ENCODE measurements around the gene INO80D.
"Not testable (repeated sequence)": the region's sequence is repeated elsewhere in the genome, so short reads cannot be mapped to it uniquely, and the experiment has no call there.

Gene INO80D

DNA sequence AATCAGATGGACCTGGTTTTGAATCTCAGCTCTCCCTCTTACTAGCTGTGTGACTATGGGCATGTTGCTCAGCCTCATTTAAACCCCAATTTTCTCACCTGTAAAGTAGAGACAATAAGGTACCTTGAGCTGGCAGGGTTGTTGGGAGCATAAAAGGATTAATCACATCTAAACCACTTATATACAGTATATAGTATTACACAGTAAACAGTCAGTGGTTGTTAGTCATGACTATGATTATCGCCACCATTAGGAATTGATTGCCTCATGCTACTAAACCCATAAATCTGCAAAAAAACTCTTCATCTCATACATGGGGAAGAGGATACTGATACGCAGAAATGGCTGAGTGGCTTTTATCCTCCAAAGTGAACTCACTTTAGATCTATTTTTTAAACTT lies 65.8 kb downstream of the INO80D start:
- DNase-seq (ENCODE audit: extremely low read depth, low read depth), result no peak

DNA sequence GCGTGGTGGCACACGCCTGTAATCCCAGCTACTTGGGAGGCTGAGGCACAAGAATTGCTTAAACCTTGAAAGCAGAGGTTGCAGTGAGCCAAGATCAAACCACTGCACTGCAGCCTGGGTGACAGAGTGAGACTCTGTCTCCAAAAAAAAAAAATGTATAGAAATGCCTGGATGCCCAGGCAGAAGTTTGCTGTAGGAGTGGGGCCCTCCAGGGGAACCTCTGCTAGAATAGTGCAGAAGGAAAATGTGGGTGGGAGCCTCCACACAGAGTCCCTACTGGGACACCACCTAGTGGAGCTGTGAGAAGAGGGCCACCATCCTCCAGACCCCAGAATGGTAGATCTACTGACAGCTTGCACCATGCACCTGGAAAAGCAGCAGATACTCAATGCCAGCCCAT lies 70.2 kb downstream of the INO80D start:
- not testable (repeated sequence) for DNase-seq (ENCODE audit: extremely low read depth, low read depth)

More for the DNA sequence above, 65.8 kb downstream of the INO80D start:
- no peak for TF ChIP-seq CTCF (IDR thresholded peaks at IDR 0.05; ENCODE audit: low read depth, low read length)

DNA sequence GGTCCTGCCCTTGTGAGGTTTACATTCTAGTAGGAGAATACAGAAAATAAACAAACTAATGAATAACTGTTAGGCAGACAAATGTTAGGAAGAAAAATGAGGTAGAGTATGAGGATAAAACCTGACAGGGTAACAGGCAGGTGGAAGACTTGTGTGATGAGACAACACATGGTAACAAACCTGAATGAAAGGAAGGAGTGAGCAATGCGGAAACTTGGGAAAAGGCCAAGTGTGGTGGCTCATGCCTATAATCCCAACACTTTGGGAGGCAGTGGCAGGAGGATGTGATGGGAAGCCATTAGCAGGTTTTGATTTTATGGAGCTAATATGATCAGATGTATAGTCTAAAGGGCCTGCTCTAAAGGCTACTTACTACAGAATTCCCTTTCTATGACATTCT lies 74.2 kb downstream of the INO80D start:
- TF ChIP-seq CTCF (IDR thresholded peaks at IDR 0.05; ENCODE audit: low read depth, low read length), result no peak

GRCh38 chr2:206011018-206011614 lies 74.9 kb downstream of the INO80D start:
- DNase-seq (ENCODE audit: extremely low read depth, low read depth), result no peak
- TF ChIP-seq CTCF (IDR thresholded peaks at IDR 0.05; ENCODE audit: low read depth, low read length), result no peak

More for the DNA sequence above, 74.2 kb downstream of the INO80D start:
- DNase-seq (ENCODE audit: extremely low read depth, low read depth), result no peak

DNA sequence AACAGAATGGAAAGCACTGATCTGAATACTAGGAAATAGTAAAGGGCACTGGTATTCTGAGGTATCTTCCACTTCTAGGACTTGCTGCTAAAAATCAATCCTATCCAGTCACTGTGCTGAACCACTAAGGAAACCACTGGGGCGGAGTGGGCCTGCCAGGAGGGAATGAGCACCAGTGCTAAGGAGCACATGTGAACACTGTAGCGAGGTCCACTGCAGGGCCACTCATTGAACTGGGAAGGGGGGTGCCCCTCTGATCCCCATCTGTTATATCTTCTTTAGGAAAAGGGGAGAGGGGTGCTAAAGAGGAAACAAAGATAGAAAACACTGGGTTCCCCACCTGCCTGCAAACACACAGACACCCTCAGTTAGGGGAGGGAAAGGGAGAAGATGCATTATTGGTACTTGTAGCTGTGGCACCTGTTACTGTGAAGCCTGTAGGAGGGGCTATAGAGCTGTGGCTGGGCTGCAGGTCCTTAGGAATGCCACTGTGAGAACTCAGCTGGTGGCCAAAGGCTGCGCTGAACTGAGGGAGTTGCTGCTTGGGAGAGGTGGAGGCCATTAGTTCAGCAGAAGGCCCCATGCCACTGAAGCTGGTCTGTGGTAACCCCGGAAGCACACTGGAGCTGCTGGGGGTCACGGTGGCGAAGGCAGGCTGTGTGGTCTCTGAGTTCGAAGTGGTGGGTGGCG lies 81.8 kb downstream of the INO80D start:
- DNase-seq (ENCODE audit: extremely low read depth, low read depth), result no peak
- TF ChIP-seq CTCF (IDR thresholded peaks at IDR 0.05; ENCODE audit: low read depth, low read length), result peak; percentile 18

- DNase-seq (ENCODE audit: extremely low read depth, low read depth), result no peak
- TF ChIP-seq CTCF (IDR thresholded peaks at IDR 0.05; ENCODE audit: low read depth, low read length), result no peak
Observed at GRCh38 chr2:206002440-206002839, 83.5 kb downstream of the INO80D start.

DNA sequence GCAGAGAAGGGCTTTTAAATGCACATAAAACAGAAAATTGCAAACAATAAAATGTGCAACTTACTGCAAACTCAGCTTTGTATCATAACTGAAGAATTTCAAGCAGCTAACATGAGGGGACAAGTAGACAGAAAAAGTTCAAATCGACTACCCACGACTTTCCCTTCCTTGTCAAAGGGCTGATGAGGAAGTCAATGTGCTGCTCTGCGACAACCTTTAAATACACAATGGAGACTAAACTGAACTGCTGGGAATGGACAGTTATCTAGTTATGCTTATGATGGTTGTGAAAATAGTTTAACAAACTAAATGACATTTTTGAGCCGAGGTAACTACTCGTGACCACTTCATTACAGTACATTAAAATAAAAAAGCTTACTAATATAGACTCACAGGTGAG lies 84.1 kb downstream of the INO80D start:
- no peak for TF ChIP-seq CTCF (IDR thresholded peaks at IDR 0.05; ENCODE audit: low read depth, low read length)
- DNase-seq (ENCODE audit: extremely low read depth, low read depth), result no peak

- TF ChIP-seq CTCF (IDR thresholded peaks at IDR 0.05; ENCODE audit: low read depth, low read length), result no peak
Observed at GRCh38 chr2:206000776-206001175, 85.2 kb downstream of the INO80D start.

More at GRCh38 chr2:206000776-206001175, 85.2 kb downstream of the INO80D start:
- DNase-seq (ENCODE audit: extremely low read depth, low read depth), result no peak

All from AG09319 (cell line).